VCaP (cell line): ENCODE measurements around the gene PPP4R3A.
"Not testable (repeated sequence)": the region's sequence is repeated elsewhere in the genome, so short reads cannot be mapped to it uniquely, and the experiment has no call there.

Source experiments
- H3K27ac ChIP-seq: fragments of 450-650 bp; 2 replicates; pipeline ENCODE4 v1.5.1; 2017
- TF ChIP-seq, protein P1 (sequence below): fragments of 450-650 bp; conservative IDR thresholded peaks from 2 replicates; pipeline ENCODE4 v1.5.1; 2017; ENCODE audit warnings: mild to moderate bottlenecking, moderate library complexity

The PPP4R3A gene

GRCh38 chr14:91429385-91429784 lies 80.7 kb downstream of the PPP4R3A start:
- H3K27ac ChIP-seq = no peak overlapping the region
- TF ChIP-seq, protein P1, sequence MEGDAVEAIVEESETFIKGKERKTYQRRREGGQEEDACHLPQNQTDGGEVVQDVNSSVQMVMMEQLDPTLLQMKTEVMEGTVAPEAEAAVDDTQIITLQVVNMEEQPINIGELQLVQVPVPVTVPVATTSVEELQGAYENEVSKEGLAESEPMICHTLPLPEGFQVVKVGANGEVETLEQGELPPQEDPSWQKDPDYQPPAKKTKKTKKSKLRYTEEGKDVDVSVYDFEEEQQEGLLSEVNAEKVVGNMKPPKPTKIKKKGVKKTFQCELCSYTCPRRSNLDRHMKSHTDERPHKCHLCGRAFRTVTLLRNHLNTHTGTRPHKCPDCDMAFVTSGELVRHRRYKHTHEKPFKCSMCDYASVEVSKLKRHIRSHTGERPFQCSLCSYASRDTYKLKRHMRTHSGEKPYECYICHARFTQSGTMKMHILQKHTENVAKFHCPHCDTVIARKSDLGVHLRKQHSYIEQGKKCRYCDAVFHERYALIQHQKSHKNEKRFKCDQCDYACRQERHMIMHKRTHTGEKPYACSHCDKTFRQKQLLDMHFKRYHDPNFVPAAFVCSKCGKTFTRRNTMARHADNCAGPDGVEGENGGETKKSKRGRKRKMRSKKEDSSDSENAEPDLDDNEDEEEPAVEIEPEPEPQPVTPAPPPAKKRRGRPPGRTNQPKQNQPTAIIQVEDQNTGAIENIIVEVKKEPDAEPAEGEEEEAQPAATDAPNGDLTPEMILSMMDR = no peak

DNA sequence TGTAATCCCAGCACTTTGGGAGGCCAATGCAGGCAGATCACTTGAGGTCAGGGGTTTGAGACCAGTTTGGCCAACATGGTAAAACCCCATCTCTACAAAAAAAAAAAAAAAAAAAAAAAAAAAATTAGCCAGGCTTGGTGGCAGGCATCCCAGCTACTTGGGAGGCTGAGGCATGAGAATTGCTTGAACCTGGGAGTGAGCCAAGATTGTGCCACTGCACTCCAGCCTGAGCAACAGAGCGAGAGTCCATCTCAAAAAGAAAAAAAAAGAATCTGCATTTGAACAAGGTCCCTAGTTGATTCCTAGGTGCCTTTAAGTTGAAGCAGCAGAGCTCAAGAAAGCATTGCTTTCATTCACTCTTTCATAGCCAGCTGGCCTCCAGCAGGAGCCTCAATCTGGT lies 81.2 kb downstream of the PPP4R3A start:
- not testable (repeated sequence) for H3K27ac ChIP-seq

DNA sequence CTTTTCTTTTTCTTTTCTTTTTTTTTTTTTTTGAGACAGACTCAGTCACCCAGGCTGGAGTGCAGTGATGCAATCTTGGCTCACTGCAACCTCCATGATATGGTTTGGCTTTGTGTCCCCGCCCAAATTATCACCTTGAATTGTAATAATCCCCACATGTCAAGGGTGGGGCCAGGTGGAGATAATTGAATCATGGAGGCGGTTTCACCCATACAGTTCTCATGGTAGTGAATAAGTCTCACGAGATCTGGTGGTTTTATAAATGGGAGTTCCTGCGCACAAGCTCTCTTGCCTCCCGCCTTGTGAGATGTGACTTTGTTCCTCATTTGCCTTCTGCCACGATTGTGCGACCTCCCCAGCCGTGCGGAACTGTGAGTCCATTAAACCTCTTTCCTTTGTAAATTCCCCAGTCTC lies 84.6 kb downstream of the PPP4R3A start:
- H3K27ac ChIP-seq = not testable (repeated sequence)

- H3K27ac ChIP-seq = no peak overlapping the region
- TF ChIP-seq, protein P1 = no peak
Observed at GRCh38 chr14:91424813-91425530, 85.1 kb downstream of the PPP4R3A start.

- TF ChIP-seq, protein P1 = no peak
- no peak overlapping the region for H3K27ac ChIP-seq
Observed at GRCh38 chr14:91420686-91421085, 89.4 kb downstream of the PPP4R3A start.

GRCh38 chr14:91419451-91419850 lies 90.7 kb downstream of the PPP4R3A start:
- no peak overlapping the region for H3K27ac ChIP-seq
- TF ChIP-seq, protein P1 = no peak

GRCh38 chr14:91419044-91419397 lies 91.1 kb downstream of the PPP4R3A start:
- TF ChIP-seq, protein P1 = peak; percentile 51
- no peak overlapping the region for H3K27ac ChIP-seq

DNA sequence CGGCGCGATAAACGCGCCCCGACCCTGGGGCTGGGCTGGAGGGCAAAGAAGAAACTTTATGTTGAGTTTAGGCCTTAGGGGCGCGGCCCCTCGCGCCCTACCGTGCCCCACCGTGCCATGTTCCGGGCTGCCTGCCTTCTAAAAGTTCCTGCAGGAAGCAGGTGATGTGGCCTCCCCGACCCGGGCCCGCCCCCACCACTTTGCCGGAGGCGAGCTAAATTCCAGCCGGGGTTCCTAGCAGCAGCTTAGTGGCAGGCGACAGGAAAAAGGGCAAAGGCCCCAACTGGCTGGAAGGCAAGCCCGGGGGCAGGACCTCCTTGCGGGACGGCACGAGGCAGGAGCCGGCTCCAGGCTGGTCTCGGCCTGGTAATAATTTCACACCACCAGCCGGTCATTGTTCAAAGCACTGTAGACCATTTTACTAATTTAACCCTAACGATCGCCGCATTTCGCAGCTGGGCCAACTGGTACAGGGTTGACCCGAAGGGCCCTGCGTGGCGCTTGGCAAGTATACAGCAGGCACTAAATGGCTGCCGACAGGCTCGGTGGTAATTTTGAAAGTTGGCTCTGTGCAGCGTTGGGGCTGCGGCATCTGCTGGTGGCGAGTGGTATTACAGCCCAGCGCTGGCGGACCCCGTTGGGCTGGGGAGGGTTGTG lies 91.6 kb downstream of the PPP4R3A start:
- H3K27ac ChIP-seq = peak overlapping the region; percentile 76
- TF ChIP-seq, protein P1 = peak; percentile 94
